ENCODE measurements around the gene ITGA2. TPM values are rescaled to one million over a fixed set of nuclear protein-coding genes. Genes with fewer than 3 reads are reported as not detected.

ITGA2 gene
- total and polyA plus RNA-seq, 4 experiments from 2014 or later, result 0.30 to 1.6 (median 0.93) TPM

GRCh38 chr5:53029608-53030007, 40.5 kb downstream of the ITGA2 start:
- ChIA-PET POLR2A (ENCODE audit: partially characterized antibody) (no interaction called here), CTCF (ENCODE audit: partially characterized antibody) (interaction anchor here (1.1 to 1.7 kb wide), 2 partner anchors 68 to 81 kb away, joined by 3 to 4 read pairs; no protein-coding TSS in a partner anchor)
- Histone ChIP-seq H3K9me3 (ENCODE audit: control insufficient read depth in 1 of 2, low read length in 2 of 2) (no peaks in the 10 kb centered on the region), H3K4me3 (ENCODE audit: low read length in 2 of 2) (no peak overlapping the region), H3K27me3 (ENCODE audit: insufficient read depth, low read length) (no peaks in the 10 kb centered on the region), H3K4me1 (ENCODE audit: insufficient read depth, low read length) (peaks cover 16% of the 10 kb centered on the region), H3K36me3 (ENCODE audit: insufficient read depth, low read length) (no peaks in the 10 kb centered on the region), H3K27ac (ENCODE audit: low read depth, low read length) (no peak overlapping the region)
- H3K27ac Mint-ChIP-seq, result peak overlapping the region in 1 of 7 donors; percentile 2
- H3K36me3 Mint-ChIP-seq, result no peaks in the 10 kb centered on the region
- no peaks in the 10 kb centered on the region for H3K27me3 Mint-ChIP-seq
- H3K4me1 Mint-ChIP-seq, result peaks cover 9 to 30% (median 14%) of the 10 kb centered on the region in 4 donors
- H3K9me3 Mint-ChIP-seq, result no peaks in the 10 kb centered on the region
- H3K4me3 Mint-ChIP-seq, result no peak overlapping the region
- intact Hi-C loops (cut with micrococcal nuclease), result loop anchor here (2.0 to 5.0 kb wide), 2 partner anchors 41 to 82 kb away; partner anchors contain the start of gene ITGA2
- DNase-seq, result no peak

DNA sequence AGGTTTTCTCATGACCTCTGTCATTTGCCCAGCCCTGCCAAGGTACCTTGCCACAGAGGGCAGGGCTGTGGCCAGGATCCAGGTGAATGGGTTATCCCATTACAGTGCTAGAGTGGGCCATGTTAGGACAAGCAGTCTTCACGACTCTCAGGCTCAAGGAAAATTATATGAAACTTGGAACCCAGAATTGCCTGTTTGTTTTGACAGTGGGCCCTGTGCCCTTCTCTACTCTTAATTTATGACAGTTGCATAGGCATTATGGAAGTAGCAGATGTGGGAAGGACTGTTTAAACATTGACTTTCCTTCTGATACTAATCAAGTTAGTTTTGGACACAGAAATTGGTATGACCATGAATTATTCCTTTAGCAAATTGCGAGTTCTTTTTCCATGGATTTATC, 41.7 kb downstream of the ITGA2 start:
- no peaks in the 10 kb centered on the region for H3K36me3 ChIP-seq (ENCODE audit: insufficient read depth, low read length)
- H3K27ac ChIP-seq (ENCODE audit: low read depth, low read length), result no peak overlapping the region
- H3K27me3 Mint-ChIP-seq, result no peaks in the 10 kb centered on the region
- H3K36me3 Mint-ChIP-seq, result no peaks in the 10 kb centered on the region
- peaks cover 9 to 31% (median 14%) of the 10 kb centered on the region in 4 donors for H3K4me1 Mint-ChIP-seq
- H3K4me3 ChIP-seq (ENCODE audit: low read length in 2 of 2), result no peak overlapping the region
- DNase-seq, result no peak
- peaks cover 16% of the 10 kb centered on the region for H3K4me1 ChIP-seq (ENCODE audit: insufficient read depth, low read length)
- POLR2A ChIA-PET (ENCODE audit: partially characterized antibody), result no interaction called here
- H3K9me3 Mint-ChIP-seq, result no peaks in the 10 kb centered on the region
- no peak overlapping the region for H3K4me3 Mint-ChIP-seq
- H3K27me3 ChIP-seq (ENCODE audit: insufficient read depth, low read length), result no peaks in the 10 kb centered on the region
- CTCF ChIA-PET (ENCODE audit: partially characterized antibody), result interaction anchor here (0.9 to 1.7 kb wide), 3 partner anchors 67 to 83 kb away, joined by 3 to 5 read pairs (median 4); no protein-coding TSS in a partner anchor
- no peaks in the 10 kb centered on the region for H3K9me3 ChIP-seq (ENCODE audit: control insufficient read depth in 1 of 2, low read length in 2 of 2)
- H3K27ac Mint-ChIP-seq, result peak overlapping the region in 4 of 7 donors; percentile 13 to 76 (median 27)
- intact Hi-C loops (cut with micrococcal nuclease), result loop anchor here (1.0 to 5.0 kb wide), 3 partner anchors 10 to 84 kb away; partner anchors contain the start of gene ITGA2

GRCh38 chr5:53031695-53032096, 42.5 kb downstream of the ITGA2 start:
- no peaks in the 10 kb centered on the region for H3K9me3 Mint-ChIP-seq
- Histone ChIP-seq H3K9me3 (ENCODE audit: control insufficient read depth in 1 of 2, low read length in 2 of 2) (no peaks in the 10 kb centered on the region), H3K4me3 (ENCODE audit: low read length in 2 of 2) (no peak overlapping the region), H3K27ac (ENCODE audit: low read depth, low read length) (no peak overlapping the region), H3K36me3 (ENCODE audit: insufficient read depth, low read length) (no peaks in the 10 kb centered on the region), H3K4me1 (ENCODE audit: insufficient read depth, low read length) (peaks cover 16% of the 10 kb centered on the region), H3K27me3 (ENCODE audit: insufficient read depth, low read length) (no peaks in the 10 kb centered on the region)
- ChIA-PET POLR2A (ENCODE audit: partially characterized antibody) (interaction anchor here (1.2 to 1.9 kb wide), 2 partner anchors 9 to 43 kb away, joined by 3 to 5 read pairs; no protein-coding TSS in a partner anchor), CTCF (ENCODE audit: partially characterized antibody) (interaction anchor here (0.7 to 1.2 kb wide), 6 partner anchors 8 to 83 kb away, joined by 3 to 6 read pairs (median 3); no protein-coding TSS in a partner anchor)
- no peaks in the 10 kb centered on the region for H3K36me3 Mint-ChIP-seq
- peak; percentile 7 to 60 (median 46) for DNase-seq
- peak overlapping the region; percentile 5 to 90 (median 57) for H3K27ac Mint-ChIP-seq
- peak overlapping the region in 2 of 8 donors; percentile 45 for H3K4me3 Mint-ChIP-seq
- H3K27me3 Mint-ChIP-seq, result no peaks in the 10 kb centered on the region
- peaks cover 9 to 31% (median 14%) of the 10 kb centered on the region in 4 donors for H3K4me1 Mint-ChIP-seq
- intact Hi-C loops (cut with micrococcal nuclease), result loop anchor here (1.0 to 5.0 kb wide), 3 partner anchors 10 to 84 kb away; partner anchors contain the start of gene ITGA2

- peak overlapping the region in 1 of 8 donors; percentile 4 for H3K4me3 Mint-ChIP-seq
- no peaks in the 10 kb centered on the region for H3K9me3 ChIP-seq (ENCODE audit: control insufficient read depth in 1 of 2, low read length in 2 of 2)
- intact Hi-C loops (cut with micrococcal nuclease), result loop anchor here (5.0 kb wide), 1 partner anchor 85 kb away; no protein-coding TSS in a partner anchor
- no peaks in the 10 kb centered on the region for H3K36me3 ChIP-seq (ENCODE audit: insufficient read depth, low read length)
- CTCF ChIA-PET (ENCODE audit: partially characterized antibody), result interaction anchor here (0.7 to 1.2 kb wide), 4 partner anchors 8 to 57 kb away, joined by 3 to 6 read pairs (median 3); no protein-coding TSS in a partner anchor
- POLR2A ChIA-PET (ENCODE audit: partially characterized antibody), result interaction anchor here (1.2 to 1.9 kb wide), 2 partner anchors 8 to 44 kb away, joined by 3 to 5 read pairs; no protein-coding TSS in a partner anchor
- no peaks in the 10 kb centered on the region for H3K9me3 Mint-ChIP-seq
- H3K27me3 ChIP-seq (ENCODE audit: insufficient read depth, low read length), result no peaks in the 10 kb centered on the region
- peak overlapping the region in 4 of 7 donors; percentile 44 to 76 (median 60) for H3K27ac Mint-ChIP-seq
- no peaks in the 10 kb centered on the region for H3K27me3 Mint-ChIP-seq
- H3K4me1 Mint-ChIP-seq, result peaks cover 9 to 31% (median 14%) of the 10 kb centered on the region in 4 donors
- no peaks in the 10 kb centered on the region for H3K36me3 Mint-ChIP-seq
- peaks cover 16% of the 10 kb centered on the region for H3K4me1 ChIP-seq (ENCODE audit: insufficient read depth, low read length)
- no peak overlapping the region for H3K4me3 ChIP-seq (ENCODE audit: low read length in 2 of 2)
- DNase-seq, result no peak
- no peak overlapping the region for H3K27ac ChIP-seq (ENCODE audit: low read depth, low read length)
These were observed 43.0 kb downstream of the ITGA2 start for GRCh38 chr5:53032188-53032587.

DNA sequence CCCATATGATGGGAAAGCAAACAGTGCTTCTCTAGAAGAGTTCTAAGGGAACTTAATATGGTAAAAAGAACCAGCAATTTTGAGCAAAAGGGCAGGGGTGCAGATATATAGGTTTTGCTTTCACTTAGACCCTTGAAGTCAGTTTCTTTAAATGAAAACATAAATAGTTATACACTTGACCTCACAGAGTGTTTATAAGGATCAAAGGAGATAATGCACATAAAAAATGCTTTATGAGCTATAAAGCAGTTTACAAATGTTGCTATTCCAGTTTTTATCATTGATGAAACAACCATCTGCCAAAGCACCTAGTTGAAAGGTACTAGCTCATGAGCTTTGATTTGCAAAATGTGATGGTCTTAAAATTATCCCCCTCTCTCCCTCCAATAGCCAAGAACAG, 45.7 kb downstream of the ITGA2 start:
- ChIA-PET CTCF (ENCODE audit: partially characterized antibody) (interaction anchor here (0.9 to 1.0 kb wide), 2 partner anchors 11 to 86 kb away, joined by 3 to 4 read pairs; no protein-coding TSS in a partner anchor), POLR2A (ENCODE audit: partially characterized antibody) (no interaction called here)
- H3K36me3 Mint-ChIP-seq, result no peaks in the 10 kb centered on the region

GRCh38 chr5:53035868-53036381, 46.8 kb downstream of the ITGA2 start:
- ChIA-PET POLR2A (ENCODE audit: partially characterized antibody) (no interaction called here), CTCF (ENCODE audit: partially characterized antibody) (interaction anchor here (0.8 to 1.0 kb wide), 3 partner anchors 12 to 57 kb away, joined by 3 read pairs; no protein-coding TSS in a partner anchor)
- H3K27me3 ChIP-seq (ENCODE audit: insufficient read depth, low read length), result no peaks in the 10 kb centered on the region
- peaks cover 29% of the 10 kb centered on the region for H3K4me1 ChIP-seq (ENCODE audit: insufficient read depth, low read length)
- no peaks in the 10 kb centered on the region for H3K36me3 Mint-ChIP-seq
- H3K4me1 Mint-ChIP-seq, result peaks cover 18 to 42% (median 24%) of the 10 kb centered on the region in 4 donors
- no peaks in the 10 kb centered on the region for H3K27me3 Mint-ChIP-seq
- H3K36me3 ChIP-seq (ENCODE audit: insufficient read depth, low read length), result no peaks in the 10 kb centered on the region
- H3K27ac Mint-ChIP-seq, result peak overlapping the region in 1 of 7 donors; percentile 32
- H3K4me3 Mint-ChIP-seq, result no peak overlapping the region
- no peak overlapping the region for H3K27ac ChIP-seq (ENCODE audit: low read depth, low read length)
- no peaks in the 10 kb centered on the region for H3K9me3 ChIP-seq (ENCODE audit: control insufficient read depth in 1 of 2, low read length in 2 of 2)
- H3K4me3 ChIP-seq (ENCODE audit: low read length in 2 of 2), result no peak overlapping the region
- no peaks in the 10 kb centered on the region for H3K9me3 Mint-ChIP-seq
- intact Hi-C loops (cut with micrococcal nuclease), result no loop called here
- no peak for DNase-seq

More for the DNA sequence above, 45.7 kb downstream of the ITGA2 start:
- H3K27me3 ChIP-seq (ENCODE audit: insufficient read depth, low read length), result no peaks in the 10 kb centered on the region
- Mint-ChIP-seq H3K27me3 (no peaks in the 10 kb centered on the region), H3K4me3 (no peak overlapping the region), H3K4me1 (peaks cover 12 to 39% (median 15%) of the 10 kb centered on the region in 4 donors), H3K27ac (no peak overlapping the region), H3K9me3 (no peaks in the 10 kb centered on the region)
- no peak for DNase-seq
- H3K9me3 ChIP-seq (ENCODE audit: control insufficient read depth in 1 of 2, low read length in 2 of 2), result no peaks in the 10 kb centered on the region
- H3K4me3 ChIP-seq (ENCODE audit: low read length in 2 of 2), result no peak overlapping the region
- H3K4me1 ChIP-seq (ENCODE audit: insufficient read depth, low read length), result peaks cover 18% of the 10 kb centered on the region
- no peak overlapping the region for H3K27ac ChIP-seq (ENCODE audit: low read depth, low read length)
- no peaks in the 10 kb centered on the region for H3K36me3 ChIP-seq (ENCODE audit: insufficient read depth, low read length)
- intact Hi-C loops (cut with micrococcal nuclease), result loop anchor here (5.0 kb wide), 1 partner anchor 88 kb away; no protein-coding TSS in a partner anchor

DNA sequence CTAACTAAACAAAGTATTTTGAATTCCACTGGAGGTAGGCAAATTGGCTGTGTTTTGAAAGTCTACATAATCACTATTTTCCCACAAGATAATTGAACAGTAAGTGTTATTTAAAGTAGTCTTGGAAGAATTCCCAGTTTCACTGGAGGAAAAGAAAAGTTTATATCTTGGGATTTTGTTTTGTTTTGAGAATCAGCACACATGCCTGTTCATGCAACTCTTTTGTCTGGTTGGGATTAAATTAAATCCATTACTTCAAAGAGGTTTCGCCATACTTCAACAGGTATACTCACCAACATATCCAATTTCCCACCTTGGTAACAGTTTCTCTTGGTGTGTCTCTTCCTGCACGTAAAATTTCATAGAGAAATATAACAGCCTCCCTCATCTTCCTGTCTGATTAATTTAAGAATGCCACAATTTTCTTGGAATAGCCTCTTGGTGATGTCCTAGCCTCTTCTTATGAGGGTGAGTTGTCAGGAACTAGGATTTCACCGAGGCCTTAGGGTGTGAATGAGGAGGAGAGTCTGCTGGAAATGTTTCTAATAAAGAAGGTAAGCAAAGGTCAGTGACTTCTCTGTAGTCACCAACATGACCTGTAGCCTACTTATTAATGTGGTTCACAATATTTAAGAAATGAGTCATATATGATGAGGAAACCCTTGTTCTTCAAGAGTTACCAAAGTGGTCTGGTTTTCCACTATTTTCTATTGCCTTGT, 48.1 kb downstream of the ITGA2 start:
- H3K27ac Mint-ChIP-seq, result peak overlapping the region in 1 of 7 donors; percentile 40
- intact Hi-C loops (cut with micrococcal nuclease), result no loop called here

More for the DNA sequence above, 48.1 kb downstream of the ITGA2 start:
- ChIA-PET CTCF (ENCODE audit: partially characterized antibody) (no interaction called here), POLR2A (ENCODE audit: partially characterized antibody) (no interaction called here)
- Histone ChIP-seq H3K36me3 (ENCODE audit: insufficient read depth, low read length) (no peaks in the 10 kb centered on the region), H3K27me3 (ENCODE audit: insufficient read depth, low read length) (no peaks in the 10 kb centered on the region), H3K4me3 (ENCODE audit: low read length in 2 of 2) (no peak overlapping the region), H3K9me3 (ENCODE audit: control insufficient read depth in 1 of 2, low read length in 2 of 2) (no peaks in the 10 kb centered on the region), H3K27ac (ENCODE audit: low read depth, low read length) (no peak overlapping the region), H3K4me1 (ENCODE audit: insufficient read depth, low read length) (peaks cover 30% of the 10 kb centered on the region)
- Mint-ChIP-seq H3K27me3 (no peaks in the 10 kb centered on the region), H3K4me3 (no peak overlapping the region), H3K4me1 (peaks cover 15 to 39% (median 25%) of the 10 kb centered on the region in 4 donors), H3K36me3 (no peaks in the 10 kb centered on the region), H3K9me3 (no peaks in the 10 kb centered on the region)
- no peak for DNase-seq

All from CD4-positive, alpha-beta memory T cell (primary cell).